Activated T-cell treated with anti-CD3 and anti-CD28 coated beads for 48 hours (primary cell): ENCODE results near the gene LPAR1.
"Not testable (repeated sequence)": the region's sequence is repeated elsewhere in the genome, so short reads cannot be mapped to it uniquely, and the experiment has no call there.

Experiments
- DNase-seq: peaks from one replicate; pipeline ENCODE4 v3.0.0-alpha.2; 2020; ENCODE audit warnings: low read depth

LPAR1 gene

DNA sequence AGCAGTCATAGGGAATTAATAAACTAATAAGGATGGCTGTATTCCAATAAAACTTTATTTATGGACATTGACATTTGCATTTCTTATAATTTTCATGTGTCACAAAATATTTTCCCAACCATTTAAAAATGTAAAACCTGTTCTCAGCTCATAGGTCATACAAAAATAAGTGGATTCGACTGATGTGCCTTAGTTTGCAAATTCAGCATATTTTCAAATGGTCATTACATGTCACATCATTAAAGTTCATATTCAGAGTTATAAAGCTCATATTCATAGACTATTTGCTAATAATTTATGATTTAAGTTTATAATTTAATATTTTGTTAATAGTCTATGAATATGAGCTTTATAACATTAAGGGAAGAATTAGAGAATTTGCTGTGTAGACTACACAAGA is 166.5 kb downstream of the LPAR1 start:
- no peak for DNase-seq

DNA sequence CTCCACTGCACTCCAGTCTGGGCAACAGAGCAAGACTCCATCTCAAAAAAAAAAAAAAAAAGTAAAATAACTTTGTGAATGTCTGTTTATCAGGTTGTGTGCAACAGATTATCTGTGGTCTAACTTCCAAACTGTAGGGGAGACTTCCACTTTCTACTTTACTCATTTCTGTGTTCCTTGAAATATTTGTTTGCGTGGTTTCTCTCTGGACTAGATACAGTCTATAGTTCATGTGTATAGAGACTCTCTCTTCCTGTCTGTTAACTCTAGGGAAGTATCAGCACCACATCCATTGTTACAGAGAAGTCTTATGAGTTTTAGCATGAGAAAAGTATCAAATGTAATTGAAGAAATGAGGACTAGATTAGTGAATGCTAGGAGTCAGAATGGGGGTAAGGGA is 168.3 kb downstream of the LPAR1 start:
- no peak for DNase-seq

DNA sequence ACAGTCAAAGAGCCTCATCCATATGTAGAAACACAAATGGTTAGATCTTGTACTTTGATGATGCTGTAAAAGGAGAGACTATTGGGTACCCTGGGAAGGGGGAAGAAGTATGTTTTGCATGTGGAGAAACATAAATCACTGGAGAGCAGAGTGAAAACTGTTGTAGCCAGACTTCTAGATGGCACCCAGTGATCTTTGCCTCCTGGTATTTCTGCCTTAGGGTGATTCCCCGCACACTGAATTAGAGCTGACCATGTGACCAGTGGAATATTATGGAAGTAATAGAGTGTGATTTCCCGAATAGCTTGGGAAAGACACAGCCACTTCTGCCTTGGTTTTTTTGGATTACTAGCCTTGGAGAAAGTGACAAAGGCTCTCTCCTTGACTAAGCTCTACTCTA is 174.3 kb downstream of the LPAR1 start:
- no peak for DNase-seq

DNA sequence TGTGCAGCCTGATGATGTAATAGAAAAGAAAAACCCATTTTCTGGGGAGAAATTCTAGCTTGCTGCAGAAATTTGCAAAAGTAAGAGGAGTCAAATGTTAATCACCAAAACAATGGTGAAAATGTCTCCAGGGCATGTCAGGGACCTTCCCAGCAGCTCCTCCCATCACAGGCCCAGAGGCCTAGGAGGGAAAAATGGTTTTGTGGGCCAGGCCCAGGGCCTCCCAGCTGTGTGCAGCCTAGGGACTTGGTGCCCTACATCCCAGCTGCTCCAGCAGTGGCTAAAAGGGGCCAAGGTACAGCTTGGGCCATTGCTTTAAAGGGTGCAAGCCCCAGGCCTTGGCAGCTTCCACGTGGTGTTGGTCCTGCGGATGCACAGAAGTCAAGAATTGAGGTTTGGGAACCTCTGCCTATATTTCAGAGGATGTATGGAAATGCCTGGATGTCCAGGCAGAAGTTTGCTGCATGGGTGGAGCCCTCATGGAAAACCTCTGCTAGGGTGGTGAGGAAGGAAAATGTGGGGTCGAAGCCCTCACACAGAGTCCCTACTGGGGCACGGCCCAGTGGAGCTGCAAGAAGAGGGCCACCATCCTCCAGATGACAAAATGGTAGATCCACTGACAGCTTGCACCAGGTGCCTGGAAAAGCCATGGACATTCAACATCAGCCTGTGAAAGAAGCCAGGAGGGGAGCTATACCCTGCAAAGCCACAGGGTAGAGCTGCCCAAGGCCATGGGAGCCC is 176.7 kb downstream of the LPAR1 start:
- DNase-seq: not testable (repeated sequence)

DNA sequence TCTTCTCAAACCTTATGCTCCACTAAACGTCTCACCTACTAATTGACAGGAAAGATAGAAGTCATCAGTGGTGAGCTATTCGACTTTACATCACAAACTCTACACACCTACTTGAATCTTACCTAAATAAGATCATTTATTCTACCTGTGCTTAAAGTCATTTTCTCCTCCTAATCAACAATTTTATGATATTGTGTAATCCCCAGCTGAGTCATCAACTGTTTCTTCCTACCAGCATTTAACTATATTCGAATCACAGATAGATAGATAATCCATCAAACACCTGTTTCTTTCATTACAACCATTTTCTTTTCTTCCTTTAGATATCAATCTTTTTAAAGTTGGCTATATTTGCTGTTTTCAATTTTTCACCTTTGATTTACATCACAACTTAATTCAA is 181.5 kb downstream of the LPAR1 start:
- no peak for DNase-seq

DNA sequence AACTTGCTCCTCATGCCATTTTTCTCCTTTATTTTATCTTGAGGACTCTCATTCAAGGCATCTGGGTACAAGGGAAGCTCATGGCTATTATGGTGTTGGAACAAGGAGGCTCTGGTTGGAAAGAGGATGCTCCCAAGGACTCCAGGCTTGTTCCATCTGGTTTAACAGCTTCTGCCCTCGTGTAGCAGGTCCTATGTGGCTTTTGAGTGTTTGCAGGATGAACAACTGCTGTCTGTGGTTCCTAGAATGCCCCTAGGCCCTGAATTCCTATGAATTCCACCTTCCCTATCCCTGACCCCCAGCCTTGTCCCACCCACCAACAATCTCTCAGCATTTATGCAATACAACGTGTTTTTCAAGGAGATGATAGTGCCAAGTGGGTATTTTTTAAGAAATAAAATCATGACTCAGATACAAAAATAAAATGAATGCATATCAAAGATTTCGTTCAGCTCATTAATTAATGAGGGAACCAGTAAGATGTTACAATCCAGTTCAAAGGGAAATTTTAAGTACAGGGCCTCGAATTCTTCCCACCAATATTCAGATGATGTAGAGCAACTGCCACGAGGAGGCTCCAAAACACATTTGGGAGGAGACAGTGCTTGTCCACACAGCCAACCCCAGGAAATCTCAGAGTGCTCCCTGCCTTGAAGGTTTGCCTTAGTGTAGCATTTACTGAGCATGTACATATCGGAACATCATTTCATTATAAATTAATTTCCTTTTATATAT is 187.7 kb downstream of the LPAR1 start:
- no peak for DNase-seq

DNA sequence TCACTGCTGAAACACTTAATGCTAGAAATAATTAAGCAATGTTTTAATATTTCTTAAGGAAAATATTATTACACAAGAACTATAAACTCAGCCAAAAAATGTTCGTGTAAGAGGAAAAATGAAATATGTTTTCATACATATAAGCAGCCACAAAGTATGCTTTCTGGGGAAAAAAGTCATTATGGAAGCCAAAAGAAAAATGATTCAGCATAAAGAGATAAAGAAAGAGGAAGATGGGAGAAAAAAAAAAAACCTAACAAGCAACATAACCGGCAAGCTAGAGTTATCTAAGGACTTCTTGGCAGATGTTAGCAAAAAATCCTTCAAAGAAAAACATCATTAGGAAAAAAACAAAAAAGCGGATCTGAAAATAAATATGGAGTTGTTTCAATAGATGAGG is 190.6 kb downstream of the LPAR1 start:
- DNase-seq: no peak

DNA sequence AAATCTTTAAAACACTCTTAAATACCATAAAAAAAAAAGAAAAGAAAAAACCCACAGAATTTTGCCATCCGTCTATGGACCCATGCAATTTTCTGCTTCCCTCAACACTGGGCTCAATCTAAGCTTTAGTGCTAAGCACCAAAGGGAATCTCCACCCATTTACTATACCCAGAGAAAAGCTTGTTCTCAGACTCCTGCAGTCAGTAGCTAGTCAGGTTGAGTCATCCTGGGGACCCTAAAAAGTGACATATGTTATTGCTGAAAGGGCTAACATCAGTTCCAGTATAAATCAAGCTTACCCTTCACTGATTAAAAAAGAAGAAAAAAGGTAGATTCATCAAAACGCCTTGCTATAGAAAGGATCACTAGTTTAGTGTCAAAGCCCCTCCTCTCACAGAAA is 192.1 kb downstream of the LPAR1 start:
- no peak for DNase-seq

DNA sequence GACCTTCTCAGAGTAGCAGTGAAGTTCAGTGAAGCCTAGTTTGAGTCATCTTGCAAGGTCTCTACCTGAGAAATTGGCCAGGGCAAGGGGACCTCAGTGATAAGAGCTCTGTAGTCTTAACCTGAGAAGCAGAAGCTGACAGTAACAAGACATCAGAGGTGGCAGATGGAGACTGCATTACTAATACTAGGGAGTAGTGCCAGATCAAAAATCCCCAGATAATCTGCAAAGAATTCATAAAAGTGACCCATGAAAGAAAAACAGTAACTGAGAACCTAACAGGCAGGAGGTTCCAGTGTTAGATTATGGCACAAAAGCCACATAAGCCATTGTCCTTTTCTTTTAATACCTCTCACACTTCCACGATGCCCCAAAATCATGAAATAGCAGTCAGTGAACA is 194.1 kb downstream of the LPAR1 start:
- no peak for DNase-seq

DNA sequence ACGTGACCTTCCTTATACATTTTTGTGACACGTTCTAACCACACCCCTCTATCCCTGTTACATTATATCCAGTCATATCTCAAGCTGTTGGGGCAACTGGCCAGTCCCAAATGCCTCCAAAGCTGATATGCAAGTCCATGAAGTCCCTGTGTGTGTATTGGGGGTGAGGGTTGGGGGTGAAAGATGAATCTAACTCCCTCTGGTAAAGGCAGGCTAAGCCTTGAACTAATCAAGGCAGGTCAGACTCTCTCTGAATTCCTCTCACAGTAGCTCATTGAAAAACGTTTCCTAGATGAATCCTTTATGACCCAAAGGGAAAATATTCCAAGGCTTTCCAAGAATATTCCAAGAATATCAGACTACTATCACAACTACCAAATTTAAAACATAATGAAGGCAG is 195.3 kb downstream of the LPAR1 start:
- no peak for DNase-seq

DNA sequence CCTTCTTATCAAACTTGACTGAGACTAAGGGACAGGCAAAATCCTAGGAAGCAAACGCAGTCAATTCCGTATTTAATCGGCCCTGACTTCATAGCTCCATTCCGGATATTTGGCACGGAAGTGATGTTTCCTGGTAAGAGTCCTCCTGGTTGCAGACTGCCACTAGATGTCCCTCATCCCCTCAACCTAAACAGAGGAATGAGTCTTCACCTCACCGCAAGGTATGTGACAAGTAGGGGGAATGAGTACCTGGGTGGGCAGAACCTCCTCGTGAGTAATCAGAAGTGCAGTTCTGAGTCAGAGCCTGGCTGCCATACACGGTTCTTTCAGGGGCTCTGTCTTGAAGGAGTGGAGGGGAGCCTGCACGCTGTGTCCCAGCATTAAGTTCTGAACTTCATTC is 196.1 kb downstream of the LPAR1 start:
- no peak for DNase-seq

DNA sequence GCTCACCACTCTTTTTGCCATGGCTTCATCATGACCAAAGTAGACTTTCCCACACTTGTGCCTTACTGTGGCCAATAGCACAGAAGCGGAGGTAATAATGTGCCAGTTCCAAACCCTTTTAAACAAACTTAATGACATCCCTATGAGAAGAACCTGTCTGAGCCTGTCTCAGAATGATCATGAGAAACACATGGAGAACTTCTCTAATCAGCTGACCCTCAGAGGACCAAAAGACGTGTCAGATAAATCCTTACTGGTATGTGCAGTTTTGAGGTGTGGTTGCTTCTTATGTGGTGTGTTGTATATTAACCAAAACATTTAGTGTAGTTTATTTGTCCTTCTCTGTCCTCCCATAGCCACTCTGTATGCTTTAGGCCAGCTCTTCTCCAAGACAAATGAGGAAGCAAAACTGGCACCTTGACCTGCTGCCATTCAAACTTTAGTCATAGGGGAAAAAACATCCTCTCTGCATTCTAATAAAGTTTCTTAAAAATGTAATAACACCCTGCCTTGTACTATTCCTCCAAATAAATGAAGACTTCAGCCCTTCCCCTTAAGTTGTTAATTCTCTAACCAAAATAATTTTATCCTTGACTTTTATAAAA is 200.8 kb downstream of the LPAR1 start:
- DNase-seq: no peak

DNA sequence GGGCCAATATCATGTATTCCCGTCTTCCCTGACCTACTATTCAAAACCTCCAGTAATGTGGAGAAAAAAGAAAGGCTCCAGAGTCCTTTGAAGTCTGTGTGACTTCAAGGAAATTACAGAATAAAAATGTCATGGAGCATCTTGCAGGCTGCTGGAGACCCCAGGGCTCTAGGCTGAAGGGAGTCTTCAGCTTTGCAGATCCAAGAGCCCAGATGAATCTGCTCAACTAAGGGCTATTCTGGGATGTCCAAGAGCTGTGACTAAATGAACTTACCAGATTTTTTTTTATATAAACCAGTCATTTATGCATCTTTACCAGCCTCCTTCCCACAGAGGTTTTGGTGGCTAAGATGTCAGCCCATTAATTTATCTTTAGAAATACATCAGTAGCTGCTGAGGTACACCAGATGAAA is 202.4 kb downstream of the LPAR1 start:
- no peak for DNase-seq

DNA sequence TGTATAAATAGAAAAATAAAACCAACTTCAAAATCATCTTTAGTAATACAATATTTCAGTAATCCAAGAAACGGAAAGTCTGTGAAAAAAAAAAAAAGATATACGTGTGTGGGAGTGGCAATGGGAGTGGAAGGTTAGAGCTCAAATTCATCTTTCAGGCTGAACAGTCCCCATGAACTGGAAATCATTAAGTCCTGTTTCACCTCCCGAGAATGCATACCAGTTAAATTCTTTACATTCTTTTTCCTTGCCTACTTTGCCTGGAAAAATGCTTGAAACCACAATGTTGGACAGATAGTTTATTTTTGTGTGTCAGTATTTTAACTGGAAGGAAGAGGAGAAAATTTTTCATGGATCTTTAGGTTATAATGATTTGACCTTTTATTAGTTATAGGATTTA is 202.9 kb downstream of the LPAR1 start:
- no peak for DNase-seq

DNA sequence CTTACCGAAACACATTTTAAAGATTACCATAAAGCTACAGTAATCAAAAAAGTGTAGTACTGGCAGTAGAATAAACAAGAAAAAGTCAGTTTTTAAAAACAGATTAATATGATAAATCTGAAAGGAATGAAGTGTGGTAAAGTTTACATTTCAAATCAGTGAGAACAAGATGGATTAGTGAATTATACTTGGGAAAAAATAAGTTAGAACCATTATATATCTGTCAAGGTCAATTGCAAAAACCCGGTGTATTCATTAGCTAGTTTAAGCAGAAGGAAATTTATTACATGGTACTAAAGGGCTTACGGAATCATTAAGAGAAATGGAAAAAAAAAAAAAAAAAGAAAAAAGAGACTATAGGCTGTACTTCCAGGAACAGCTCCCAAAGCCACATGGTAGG is 205.3 kb downstream of the LPAR1 start:
- DNase-seq: no peak

DNA sequence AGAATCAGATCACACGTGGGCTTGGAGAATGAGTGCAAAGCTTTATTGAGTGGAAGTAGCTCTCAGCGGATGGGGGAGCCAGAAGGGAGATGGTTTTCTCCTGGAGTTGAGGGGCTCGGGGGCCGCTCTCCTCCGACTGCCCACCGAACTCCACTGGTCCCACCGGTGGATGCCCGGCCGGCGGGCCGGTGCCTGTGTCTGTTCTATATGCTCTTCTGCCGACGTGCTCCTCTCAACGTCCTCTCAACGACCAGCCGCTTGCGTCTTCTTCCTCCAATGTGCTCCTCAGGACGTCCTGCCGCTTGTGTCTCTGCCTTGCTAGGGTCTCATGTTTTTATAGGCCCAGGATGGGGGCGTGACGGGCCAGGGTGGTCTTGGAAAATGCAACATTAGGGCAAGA is 207.8 kb downstream of the LPAR1 start:
- no peak for DNase-seq

DNA sequence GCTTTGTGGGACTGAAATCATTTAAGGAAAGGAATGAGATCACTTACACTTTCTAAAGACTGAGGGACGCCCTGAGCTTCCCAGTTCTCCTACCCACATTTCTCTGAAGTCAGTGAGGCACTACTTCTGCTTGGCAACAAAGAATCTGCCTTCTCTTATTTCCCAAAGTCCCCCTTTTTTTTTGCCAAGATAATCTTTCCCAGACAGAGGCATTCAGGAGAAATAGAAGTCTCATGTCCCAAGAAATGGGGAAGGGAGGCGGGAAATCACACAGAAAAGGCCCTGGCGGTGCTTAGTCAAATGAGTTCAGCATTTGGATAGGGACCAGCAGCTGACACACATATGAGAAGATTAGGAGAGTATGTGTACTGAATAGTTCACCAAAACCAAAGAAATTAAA is 210.0 kb downstream of the LPAR1 start:
- DNase-seq: no peak

DNA sequence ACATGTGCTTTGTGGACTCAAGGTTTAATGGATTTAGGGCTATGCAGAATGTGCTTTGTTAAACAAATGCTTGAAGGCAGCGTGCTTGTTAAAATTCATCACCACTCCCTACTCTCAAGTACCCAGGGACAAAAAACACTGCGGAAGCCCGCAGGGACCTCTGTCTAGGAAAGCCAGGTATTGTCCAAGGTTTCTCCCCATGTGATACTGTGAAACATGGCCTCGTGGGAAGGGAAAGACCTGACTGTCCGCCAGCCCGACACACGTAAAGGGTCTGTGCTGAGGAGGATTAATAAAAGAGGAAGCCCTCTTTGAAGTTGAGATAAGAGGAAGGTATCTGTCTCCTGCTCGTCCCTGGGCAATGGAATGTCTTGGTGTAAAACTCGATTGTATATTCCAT is 211.9 kb downstream of the LPAR1 start:
- not testable (repeated sequence) for DNase-seq

DNA sequence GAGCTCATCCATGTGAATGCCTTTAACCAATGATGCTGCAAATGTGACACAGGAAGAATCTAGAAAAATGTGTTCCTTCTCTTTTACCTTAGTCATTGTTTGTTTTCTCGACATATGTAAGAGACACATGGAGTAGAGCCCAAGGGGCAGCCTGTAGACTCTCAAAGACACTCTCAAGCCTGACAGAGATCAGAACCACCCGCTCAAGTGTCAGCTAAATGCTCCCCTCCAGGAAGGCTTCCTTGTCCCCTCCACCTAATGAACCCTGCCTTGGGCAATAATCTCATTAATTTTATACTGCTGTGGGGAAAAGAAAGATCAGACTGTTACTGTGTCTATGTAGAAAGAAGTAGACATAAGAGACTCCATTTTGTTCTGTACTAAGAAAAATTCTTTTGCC is 212.3 kb downstream of the LPAR1 start:
- DNase-seq: no peak

DNA sequence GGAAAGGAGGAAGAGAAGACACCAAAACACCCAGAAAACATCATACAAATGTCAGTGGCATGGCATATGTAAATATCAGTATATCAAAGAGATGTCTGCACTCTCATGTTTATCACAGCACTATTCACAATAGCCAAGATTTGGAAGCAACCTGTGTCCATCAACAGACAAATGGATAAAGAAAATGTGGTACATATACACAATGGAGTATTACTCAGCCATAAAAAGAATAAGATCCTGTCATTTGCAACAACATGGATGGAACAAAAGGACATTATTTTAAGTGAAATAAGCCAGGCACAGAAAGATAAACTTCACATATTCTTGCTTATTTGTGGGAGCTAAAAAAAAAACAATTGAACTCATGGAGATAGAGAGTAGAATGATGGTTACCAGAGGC is 213.1 kb downstream of the LPAR1 start:
- DNase-seq: not testable (repeated sequence)
